OCI-LY7 (cell line): Measurements from ENCODE around the gene GOLIM4. TPM values are rescaled to one million over a fixed set of nuclear protein-coding genes. Genes with fewer than 3 reads are reported as not detected.

Experiments used
- BruUV-seq: library from RNA; stranded (reverse); fragments of 400-500 nt; replicated peaks from 2 replicates; lab custom pipeline; 2021; lab: Mats Ljungman, UMichigan
- CTCF ChIA-PET: fragments of 300-600 bp; sonication (Branson Sonifier 250); formaldehyde crosslinking; loops from one replicate; lab custom pipeline; 2022; ENCODE audit warnings: antibody characterized with exemption; ENCODE audit not compliant: unreplicated experiment; lab: Charles Lee
- POLR2A ChIA-PET: fragments of 300-600 bp; sonication (Branson Sonifier 250); formaldehyde crosslinking; loops from one replicate; lab custom pipeline; 2022; ENCODE audit warnings: antibody characterized with exemption; lab: Charles Lee
- DNase-seq: peaks from one replicate; pipeline ENCODE4 v3.0.0-alpha.2; 2015; ENCODE audit warnings: low spot score
- H2AFZ ChIP-seq: fragments of 200-600 bp; sonication (generic), shearing (Covaris generic); 2 replicates; pipeline ENCODE4 v1.6.1; 2014; ENCODE audit warnings: mild to moderate bottlenecking, antibody characterized with exemption, low read length, moderate library complexity
- H3K27ac ChIP-seq: fragments of 200-600 bp; sonication (generic); 2 replicates; pipeline ENCODE4 v1.5.1; 2014; ENCODE audit warnings: mixed run types, low read depth, mild to moderate bottlenecking, moderate library complexity, low read length, inconsistent platforms; ENCODE audit not compliant: poor library complexity, severe bottlenecking
- H3K36me3 ChIP-seq: fragments of 200-600 bp; sonication (generic); 2 replicates; pipeline ENCODE4 v1.6.1; 2014; ENCODE audit warnings: mild to moderate bottlenecking, antibody characterized with exemption, low read length, moderate library complexity, mixed read lengths; ENCODE audit not compliant: insufficient read depth
- H3K4me1 ChIP-seq: fragments of 200-600 bp; sonication (generic); 2 replicates; pipeline ENCODE4 v1.5.1; 2014; ENCODE audit warnings: mild to moderate bottlenecking, low read length; ENCODE audit not compliant: insufficient read depth, poor library complexity, severe bottlenecking
- H3K4me2 ChIP-seq: fragments of 200-600 bp; sonication (generic); 2 replicates; pipeline ENCODE4 v1.6.1; 2014; ENCODE audit warnings: mild to moderate bottlenecking, low read length
- H3K4me3 ChIP-seq: fragments of 200-600 bp; sonication (generic); 2 replicates; pipeline ENCODE4 v1.5.1; 2014; ENCODE audit warnings: mild to moderate bottlenecking, low read depth, low read length; ENCODE audit not compliant: poor library complexity, severe bottlenecking
- H3K79me2 ChIP-seq: fragments of 200-600 bp; sonication (generic); 2 replicates; pipeline ENCODE4 v1.6.1; 2016; ENCODE audit warnings: low read depth, mild to moderate bottlenecking, low read length, moderate library complexity, mixed read lengths; ENCODE audit not compliant: insufficient read depth
- H3K9me2 ChIP-seq: fragments of 200-600 bp; sonication (generic); 2 replicates; pipeline ENCODE4 v1.6.1; 2016; ENCODE audit warnings: mild to moderate bottlenecking, low read length, mixed read lengths; ENCODE audit not compliant: insufficient read depth
- H3K9me3 ChIP-seq: fragments of 200-600 bp; sonication (generic); 2 replicates; pipeline ENCODE4 v1.6.1; 2014; ENCODE audit warnings: mild to moderate bottlenecking, mixed run types, low read length, mixed read lengths
- H4K20me1 ChIP-seq: fragments of 200-600 bp; sonication (generic); 2 replicates; pipeline ENCODE4 v1.6.1; 2014; ENCODE audit warnings: mild to moderate bottlenecking, antibody characterized with exemption, low read length, moderate library complexity, mixed read lengths; ENCODE audit not compliant: insufficient read depth
- CTCF ChIP-seq: fragments of 200-600 bp; sonication (generic); conservative IDR thresholded peaks from 2 replicates; pipeline ENCODE4 v1.5.1; 2014; ENCODE audit warnings: mild to moderate bottlenecking, antibody characterized with exemption, low read length, moderate library complexity, mixed read lengths
- EZH2phosphoT487 ChIP-seq: fragments of 200-600 bp; sonication (generic); IDR thresholded peaks from 2 replicates; pipeline ENCODE4 v1.6.1; 2018; ENCODE audit warnings: low read depth, borderline replicate concordance, mild to moderate bottlenecking, mixed run types, antibody characterized with exemption, low read length, moderate library complexity, mixed read lengths
- intact Hi-C: fragments of 100-400 bp; cut with micrococcal nuclease; formaldehyde crosslinking; loops from one replicate; pipeline ENCODE4 v1.10.0; 2022; ENCODE audit not compliant: unreplicated experiment
- total RNA-seq, 2 experiments: library from RNA; depleted of rRNA in 1 of 2; stranded (reverse); fragments of >200 nt in 1 of 2; shearing (Covaris generic) in 1 of 2; gene quantifications; 2 replicates each; pipeline ENCODE4 v1.2.3, GENCODE V29; 2014 to 2022

Gene GOLIM4
- total RNA-seq, 2 experiments from 2014 or later = 31.2 to 42.8 TPM

DNA sequence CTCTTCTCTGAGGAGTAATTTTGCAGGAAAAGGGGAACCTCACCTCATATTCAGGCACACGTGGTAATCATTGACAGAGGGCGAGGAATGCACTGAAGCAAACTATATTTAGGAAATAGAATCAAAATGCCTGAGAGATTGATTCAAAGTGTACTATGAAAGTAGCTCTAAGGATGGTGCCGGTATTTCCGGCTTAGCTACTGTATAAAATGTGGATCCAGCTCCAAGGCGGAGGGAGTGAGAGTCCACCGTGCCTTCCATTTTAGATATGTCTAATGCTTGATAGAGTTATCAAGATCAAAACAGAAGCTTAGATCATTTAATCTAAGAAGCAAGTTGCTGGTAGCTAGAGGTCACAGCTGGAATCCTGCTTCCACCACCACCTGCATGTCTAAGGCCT, 33.0 kb downstream of the GOLIM4 start:
- no peak overlapping the region for H3K4me3 ChIP-seq
- peaks cover 9% of the 10 kb centered on the region; the same call in 1 of the 2 replicates for H3K9me3 ChIP-seq
- no peaks in the 10 kb centered on the region; the same call in 1 of the 2 replicates for H4K20me1 ChIP-seq
- no peak overlapping the region for H3K4me2 ChIP-seq
- no peak overlapping the region for H3K27ac ChIP-seq
- intact Hi-C loops = no loop called here
- DNase-seq = no peak
- CTCF ChIA-PET = no interaction called here
- no peaks in the 10 kb centered on the region for H3K9me2 ChIP-seq
- peaks cover 7% of the 10 kb centered on the region for H3K36me3 ChIP-seq
- POLR2A ChIA-PET = interaction anchor here (0.5 to 2.8 kb wide), 10 partner anchors 10 to 1695 kb away, joined by 3 to 12 read pairs (median 4); no protein-coding TSS in a partner anchor
- H3K4me1 ChIP-seq = no peaks in the 10 kb centered on the region
- no peak overlapping the region for H2AFZ ChIP-seq
- peaks cover 68% of the 10 kb centered on the region for H3K79me2 ChIP-seq
- BruUV-seq = no TSS peak
- TF ChIP-seq CTCF (no peak), EZH2phosphoT487 (no peak)

DNA sequence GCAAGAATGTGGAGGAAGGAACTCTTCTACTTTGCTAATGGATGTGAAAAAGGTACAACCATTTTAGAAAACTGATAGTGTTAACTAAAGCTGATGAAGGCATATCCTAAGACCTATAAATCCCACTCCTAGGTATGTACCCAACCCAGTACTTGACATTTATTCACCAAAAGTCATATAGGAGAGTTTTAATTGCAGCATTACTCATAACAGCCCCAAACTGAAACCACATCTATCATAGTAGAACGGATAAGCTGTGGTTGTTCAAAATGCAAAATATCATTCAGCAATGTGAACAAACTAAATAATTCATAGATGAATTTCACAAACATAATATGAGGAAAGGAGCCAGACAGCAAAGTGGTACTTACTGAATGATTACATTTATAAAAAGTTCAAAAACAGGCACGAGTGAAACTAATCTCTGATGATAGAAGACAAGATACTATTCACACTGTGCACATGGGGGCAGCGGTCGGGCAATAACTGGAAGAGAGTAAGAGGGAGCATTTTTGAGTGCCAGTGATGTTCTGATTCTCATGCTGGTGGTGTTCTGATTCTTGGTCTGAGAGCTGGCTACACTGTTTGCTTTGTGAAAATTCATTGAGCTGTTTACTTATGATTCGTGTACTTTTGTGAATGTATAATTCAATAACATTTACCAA, 34.3 kb downstream of the GOLIM4 start:
- POLR2A ChIA-PET = interaction anchor here (0.5 to 2.8 kb wide), 8 partner anchors 9 to 320 kb away, joined by 3 to 12 read pairs (median 4); no protein-coding TSS in a partner anchor
- no peak for TF ChIP-seq EZH2phosphoT487
- TF ChIP-seq CTCF = peak; percentile 55
- intact Hi-C loops = no loop called here
- peak; percentile 14 for DNase-seq
- CTCF ChIA-PET = no interaction called here
- H3K79me2 ChIP-seq = peaks cover 58% of the 10 kb centered on the region
- H3K4me1 ChIP-seq = no peaks in the 10 kb centered on the region
- no peaks in the 10 kb centered on the region for H3K9me2 ChIP-seq
- no peak overlapping the region for H3K4me3 ChIP-seq
- H2AFZ ChIP-seq = no peak overlapping the region
- H3K4me2 ChIP-seq = no peak overlapping the region; the same call in 1 of the 2 replicates
- H3K36me3 ChIP-seq = peaks cover 19% of the 10 kb centered on the region
- H3K9me3 ChIP-seq = peaks cover 12% of the 10 kb centered on the region; the same call in 1 of the 2 replicates
- no peak overlapping the region for H3K27ac ChIP-seq
- H4K20me1 ChIP-seq = no peaks in the 10 kb centered on the region; the same call in 1 of the 2 replicates
- no TSS peak for BruUV-seq

GRCh38 chr3:168060317-168060716, 35.4 kb downstream of the GOLIM4 start:
- no peaks in the 10 kb centered on the region for H3K4me1 ChIP-seq
- H3K9me2 ChIP-seq = no peaks in the 10 kb centered on the region
- intact Hi-C loops = no loop called here
- CTCF ChIA-PET = no interaction called here
- H4K20me1 ChIP-seq = no peaks in the 10 kb centered on the region
- peaks cover 12% of the 10 kb centered on the region; the same call in 1 of the 2 replicates for H3K9me3 ChIP-seq
- no peak for TF ChIP-seq EZH2phosphoT487
- no peak for TF ChIP-seq CTCF
- no peak overlapping the region for H3K27ac ChIP-seq
- POLR2A ChIA-PET = interaction anchor here (0.6 to 2.8 kb wide), 2 partner anchors 27 to 115 kb away, joined by 3 to 12 read pairs; no protein-coding TSS in a partner anchor
- no peak overlapping the region for H3K4me3 ChIP-seq
- no peak overlapping the region for H3K4me2 ChIP-seq
- H2AFZ ChIP-seq = no peak overlapping the region
- H3K36me3 ChIP-seq = peaks cover 29% of the 10 kb centered on the region
- DNase-seq = no peak
- BruUV-seq = no TSS peak
- peaks cover 46% of the 10 kb centered on the region for H3K79me2 ChIP-seq
